Frontal cortex (tissue), 4 donors: Measurements from ENCODE around the gene KCNT1. TPM values are rescaled to one million over a fixed set of nuclear protein-coding genes. Genes with fewer than 3 reads are reported as not detected.
A peak's percentile ranks its signal among the peaks of the same experiment; 100 is the strongest.

ENCODE experiments used
- DNase-seq, 2 donors: peaks; one replicate each; pipeline ENCODE4 v3.0.0; 2012; ENCODE audit warnings: low spot score in 2 of 2
- FAIRE-seq: peaks from 2 replicates; lab custom pipeline; 2012; peaks lifted over from hg19 to GRCh38; lab: Jason Lieb, UNC
- total RNA-seq: library from RNA; depleted of rRNA; stranded (reverse); fragments of >200 nt; gene quantifications from one replicate; pipeline ENCODE4 v1.2.3, GENCODE V29; 2014
- donor health status: control.
- donor health status: control.
- donor health status: control.

Gene KCNT1
- total RNA-seq, 1 donor from 2014 or later, result 3.7 TPM

DNA sequence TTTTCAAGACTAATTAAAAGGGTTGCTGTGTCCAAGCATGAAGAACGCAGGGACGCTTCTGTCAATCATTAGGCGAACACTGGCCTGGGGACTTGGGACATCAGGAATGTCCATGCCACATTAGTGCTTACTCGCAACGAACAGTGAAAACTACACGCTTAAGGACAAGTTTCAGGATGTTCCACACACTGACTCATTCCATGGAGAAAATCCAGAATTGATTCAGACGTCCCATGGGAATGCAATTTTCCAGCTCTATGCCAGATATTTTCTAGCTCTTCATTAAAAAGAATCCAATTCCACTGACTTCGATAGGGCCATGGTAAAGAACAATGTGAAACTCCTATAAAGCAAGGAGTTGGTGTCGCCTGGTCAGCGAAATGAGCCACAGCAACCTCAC, 107.2 kb downstream of the KCNT1 start:
- DNase-seq (no peak), FAIRE-seq (no peak)

DNA sequence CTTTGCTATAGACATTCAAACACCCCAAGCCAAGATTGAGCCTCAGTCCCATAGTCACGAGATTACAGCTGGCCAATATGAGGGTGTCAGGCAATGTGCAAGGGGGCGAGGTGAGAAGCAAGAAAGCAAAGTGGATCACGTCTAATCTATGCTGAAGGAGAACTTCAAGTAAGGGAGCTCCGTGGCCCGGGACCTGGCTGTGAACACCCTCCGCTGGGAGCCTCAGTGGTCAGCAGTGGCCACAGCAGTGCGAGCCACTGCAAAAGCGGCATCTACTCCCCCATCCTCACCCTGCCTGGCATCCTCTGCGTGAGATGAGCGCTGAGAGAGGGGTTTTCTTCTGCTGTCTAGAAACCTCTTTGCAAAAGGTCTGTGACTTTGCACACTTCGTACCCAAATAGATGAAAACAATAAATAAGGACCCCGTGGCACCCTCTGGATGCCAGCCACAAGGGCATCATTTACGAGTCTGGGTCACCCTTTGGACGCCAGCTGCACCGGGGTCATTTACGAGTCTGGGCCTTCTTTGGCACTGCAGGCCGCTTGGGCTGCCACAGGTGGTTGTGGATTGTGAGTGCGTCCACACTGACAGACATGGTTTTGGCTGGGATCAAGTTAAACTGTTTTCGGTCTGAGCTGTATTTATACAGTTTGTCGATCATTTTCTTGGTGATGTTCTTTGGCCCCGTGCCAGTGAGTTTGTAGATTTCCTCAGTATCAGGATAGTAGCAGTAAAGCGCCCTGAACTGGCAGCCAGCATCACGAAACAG, 109.0 kb downstream of the KCNT1 start:
- no peak for FAIRE-seq

DNA sequence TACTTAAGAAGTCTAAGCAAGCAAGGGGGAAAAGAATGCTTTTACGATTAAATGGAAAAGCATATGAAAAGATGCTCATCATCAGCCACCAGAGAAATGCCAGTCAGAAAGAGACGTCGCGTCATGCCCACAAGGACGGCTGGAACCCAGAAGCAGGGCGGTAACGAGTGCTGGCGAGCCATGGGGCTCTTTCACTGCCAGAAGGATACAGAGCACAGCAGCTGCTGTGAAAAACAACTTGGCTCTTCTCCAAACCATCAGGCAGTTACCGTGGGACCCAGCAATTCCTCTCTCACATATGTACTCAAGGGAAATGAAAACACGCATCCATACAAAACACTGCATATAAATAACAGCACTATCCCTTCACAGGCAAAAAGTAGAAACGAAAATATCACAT, 109.8 kb downstream of the KCNT1 start:
- FAIRE-seq (no peak), DNase-seq (peak in 1 of 2 donors; percentile 49)

More for the DNA sequence above, 109.0 kb downstream of the KCNT1 start:
- DNase-seq, result no peak

DNA sequence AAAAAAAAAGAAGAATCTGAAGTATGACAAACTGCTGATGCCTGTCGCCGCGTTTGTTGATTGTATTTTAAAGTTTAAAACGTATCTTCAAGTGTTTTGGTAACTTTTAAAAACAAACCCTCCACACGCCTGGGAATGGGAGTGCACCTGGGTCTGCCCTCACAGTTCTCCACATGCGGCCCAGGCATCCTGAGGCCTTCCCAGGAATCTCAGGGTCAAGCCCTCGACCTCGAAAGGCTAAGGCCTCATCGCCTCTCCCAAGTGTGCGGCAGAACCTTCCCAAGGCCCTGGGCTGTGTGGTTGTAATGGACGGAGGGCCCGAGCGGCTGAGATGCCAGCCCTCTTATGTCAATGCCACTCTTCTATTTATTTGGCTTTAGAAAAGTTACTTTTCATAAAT, 111.0 kb downstream of the KCNT1 start:
- DNase-seq, result no peak
- no peak for FAIRE-seq

DNA sequence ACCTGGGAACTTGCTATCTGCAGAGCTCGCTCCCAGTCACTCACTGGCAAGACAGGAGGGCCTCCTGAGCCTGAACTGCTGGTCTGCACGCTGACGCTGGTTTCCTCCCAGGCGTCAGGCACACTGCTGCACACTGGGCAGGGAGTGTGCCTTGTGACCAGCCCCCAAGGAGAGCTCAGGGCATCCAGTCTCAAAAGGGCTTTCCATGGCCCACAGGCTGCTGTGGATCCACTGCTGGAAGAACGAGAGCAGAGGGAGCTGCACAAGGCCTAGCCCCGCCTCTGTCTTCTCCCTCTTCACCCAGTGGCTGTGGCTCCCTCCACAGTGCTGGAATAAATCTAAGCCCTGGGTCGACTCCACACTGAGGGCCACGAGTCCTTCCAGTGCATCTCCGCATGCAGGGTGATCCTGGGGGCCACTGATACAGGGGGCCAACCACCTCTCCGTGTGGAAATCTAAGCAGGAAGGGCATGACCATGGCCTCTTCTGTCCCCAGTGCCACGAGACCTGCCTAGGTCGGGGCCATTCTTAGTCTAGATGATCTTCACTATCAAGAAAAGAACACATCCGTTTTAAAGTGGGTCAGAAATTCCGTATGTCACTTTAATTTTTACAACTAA, 111.8 kb downstream of the KCNT1 start:
- FAIRE-seq (no peak), DNase-seq (no peak)

DNA sequence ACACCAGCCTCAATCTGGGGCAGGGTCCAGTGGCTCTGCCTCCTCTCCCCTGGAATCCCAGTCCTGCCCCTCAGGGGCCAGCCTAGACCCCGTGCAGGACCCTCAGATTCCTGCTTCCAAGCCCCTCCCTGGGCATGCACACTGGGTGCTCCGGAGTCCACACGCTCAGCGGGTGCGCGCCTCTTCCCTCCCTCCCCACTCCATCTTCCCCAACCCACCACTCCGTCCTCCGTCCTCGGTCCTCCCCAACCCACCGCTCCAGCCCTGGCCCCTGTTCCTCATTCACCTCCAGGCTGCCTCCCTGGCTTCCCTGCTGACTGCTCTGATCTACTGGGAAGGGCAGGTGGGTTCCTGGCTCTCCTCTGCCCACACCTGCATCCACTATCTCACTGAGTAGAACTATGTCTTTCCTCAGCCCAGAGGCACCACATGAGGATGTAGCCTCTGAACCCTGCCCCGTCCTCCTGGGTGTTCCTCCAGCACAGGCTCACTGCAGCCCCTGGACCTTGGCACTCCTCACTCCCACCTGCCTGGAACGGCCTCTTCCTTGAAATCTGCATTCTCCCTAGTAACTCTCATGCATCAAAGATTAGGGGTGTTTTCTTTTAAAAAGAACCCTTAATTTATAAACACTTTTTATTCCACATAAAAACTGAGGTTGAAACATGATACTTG, 112.6 kb downstream of the KCNT1 start:
- DNase-seq, result no peak
- no peak for FAIRE-seq

DNA sequence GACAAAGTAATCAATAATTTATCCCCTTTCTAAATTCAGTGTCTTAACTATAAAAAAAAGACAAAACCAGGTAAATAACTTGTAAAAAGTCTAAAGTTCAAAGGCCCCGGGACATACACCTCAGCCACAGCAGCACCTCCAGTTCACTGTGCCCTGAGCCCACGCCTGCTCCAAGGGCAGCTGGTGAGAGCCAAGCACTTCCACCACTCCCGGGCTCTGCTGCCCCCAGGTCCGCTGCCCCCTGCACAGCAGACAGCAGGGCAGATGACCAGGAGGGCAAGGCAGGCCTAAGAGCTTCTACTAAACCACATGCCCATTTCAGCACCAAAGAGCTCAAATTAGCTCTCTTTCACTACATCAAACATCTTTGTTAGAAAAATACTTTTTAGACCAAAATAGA, 113.4 kb downstream of the KCNT1 start:
- DNase-seq, result no peak
- no peak for FAIRE-seq

DNA sequence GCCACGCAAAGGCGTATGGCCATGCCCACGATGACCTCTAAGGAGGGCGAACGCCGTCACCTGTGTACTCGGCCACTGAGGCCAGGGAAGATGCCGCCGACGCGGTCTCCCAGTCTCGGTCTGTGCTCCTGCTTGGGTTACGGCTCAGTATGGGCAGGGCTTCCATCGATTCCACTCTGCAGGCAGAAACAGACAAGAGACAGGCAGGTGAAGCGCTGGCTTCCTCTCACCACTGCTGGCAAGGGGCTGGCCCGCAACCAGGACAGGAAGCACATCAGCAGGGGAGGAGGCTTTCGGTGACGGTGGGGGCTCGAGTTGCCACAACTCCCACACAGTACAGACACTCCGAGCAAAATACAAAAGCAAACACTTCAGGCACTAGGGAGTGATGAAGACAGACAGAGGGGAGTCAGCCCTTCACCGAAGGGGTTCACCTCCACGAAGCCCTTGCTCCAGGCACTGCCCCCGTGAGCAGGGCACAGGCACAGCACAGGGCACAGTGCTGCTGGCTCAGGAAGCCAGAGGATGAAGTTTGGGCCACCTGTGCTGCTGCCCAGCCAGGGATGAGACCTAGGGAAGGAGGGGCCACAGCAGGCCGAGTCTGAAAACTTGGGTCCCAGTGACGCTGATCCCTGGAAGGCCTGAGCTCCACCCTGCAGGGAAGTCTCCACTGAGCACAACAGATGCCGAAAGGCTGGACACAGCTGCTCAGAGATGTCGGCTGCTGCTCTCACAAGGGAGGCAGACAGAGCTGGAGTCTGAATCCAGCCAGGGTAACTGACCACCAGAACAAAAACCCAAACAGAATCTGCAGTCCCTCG, 114.1 kb downstream of the KCNT1 start:
- FAIRE-seq (no peak), DNase-seq (no peak)

DNA sequence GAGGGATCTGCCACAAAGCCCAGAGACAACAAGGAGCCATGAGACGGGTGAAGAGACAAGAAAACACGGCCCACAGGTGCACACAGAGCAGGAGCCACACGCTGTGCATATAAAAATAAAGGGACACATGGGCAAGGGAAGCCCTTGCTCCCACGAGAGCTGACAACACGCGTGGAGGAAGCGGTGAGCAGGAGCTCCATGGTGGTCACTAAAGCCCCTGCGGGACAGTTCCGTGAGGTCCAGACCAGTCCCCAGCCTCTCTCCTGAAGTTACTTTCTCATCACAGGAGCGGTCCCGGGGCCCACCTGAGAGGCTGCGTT, 114.6 kb downstream of the KCNT1 start:
- DNase-seq (no peak), FAIRE-seq (no peak)

DNA sequence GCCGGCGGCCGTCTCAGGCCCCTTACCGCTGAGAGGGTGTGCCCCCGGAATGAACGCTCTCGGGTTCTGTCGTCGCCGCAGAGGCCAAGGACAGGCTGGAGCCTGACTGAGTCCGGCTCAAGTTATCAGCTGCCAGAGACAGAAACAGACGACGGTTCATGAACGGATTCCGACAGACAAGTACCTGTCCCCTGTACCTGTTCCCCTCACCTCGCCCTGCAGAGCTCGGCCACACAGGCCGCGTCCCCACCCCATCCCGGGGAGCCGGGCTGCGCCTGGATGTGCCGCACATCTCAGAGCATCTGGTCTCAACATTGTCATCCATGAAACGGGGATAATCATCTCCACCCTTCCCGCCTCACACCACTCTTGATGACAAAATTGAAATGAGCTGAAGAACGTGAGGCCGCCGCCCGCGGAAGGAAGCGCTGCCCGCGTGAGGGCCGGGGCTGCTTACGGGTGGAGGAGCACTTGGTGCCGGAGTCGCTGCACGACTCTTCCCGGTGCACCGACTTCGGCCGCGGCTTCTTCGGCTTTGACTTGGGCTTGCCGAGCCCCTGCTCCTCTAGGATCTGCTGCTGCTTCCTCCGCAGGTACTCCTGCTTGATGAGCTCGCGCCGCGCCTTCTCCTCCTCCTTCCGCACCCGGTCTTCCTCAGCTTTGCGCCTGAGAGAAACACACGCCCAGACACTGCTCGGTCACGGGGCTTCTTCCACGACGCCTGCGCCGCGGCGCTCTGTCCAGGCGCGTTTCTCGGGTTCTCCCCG, 116.1 kb downstream of the KCNT1 start:
- FAIRE-seq, result no peak
- no peak for DNase-seq

DNA sequence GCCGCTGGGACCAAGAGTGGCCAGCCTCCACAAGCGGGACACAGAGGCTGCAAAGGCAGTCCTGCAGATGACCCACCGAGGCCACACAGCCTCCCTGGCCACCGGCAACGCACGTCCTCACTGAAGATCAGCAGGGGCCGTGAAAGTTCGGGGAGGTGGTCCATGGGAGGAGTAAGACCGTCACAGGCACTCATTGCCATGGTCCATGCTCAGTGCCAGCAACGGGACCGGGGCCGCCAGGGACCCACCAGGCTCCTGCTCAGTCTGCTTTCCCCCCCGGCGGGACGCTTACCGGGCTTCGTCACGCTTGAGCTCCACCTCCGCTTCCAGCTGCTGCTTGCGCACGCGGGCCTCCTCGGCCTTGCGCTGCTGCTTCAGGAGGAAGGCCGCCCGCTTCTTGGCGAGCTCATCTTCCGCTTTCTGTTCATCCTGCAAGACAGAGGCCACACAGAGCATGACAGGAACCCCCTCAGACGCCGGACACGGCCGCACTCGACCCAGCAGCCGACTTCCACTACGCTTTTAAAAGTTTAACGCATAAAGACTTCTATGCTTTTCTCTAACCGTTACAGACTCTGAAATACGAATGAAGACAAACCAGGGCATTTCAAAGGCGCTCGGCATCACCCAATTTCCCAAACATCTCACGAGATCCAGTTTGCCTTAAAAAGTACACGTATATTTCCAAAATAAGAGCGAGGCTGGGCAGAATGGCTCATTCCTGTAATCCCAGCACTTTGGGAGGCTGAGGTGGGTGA, 116.9 kb downstream of the KCNT1 start:
- DNase-seq, result no peak
- no peak for FAIRE-seq

DNA sequence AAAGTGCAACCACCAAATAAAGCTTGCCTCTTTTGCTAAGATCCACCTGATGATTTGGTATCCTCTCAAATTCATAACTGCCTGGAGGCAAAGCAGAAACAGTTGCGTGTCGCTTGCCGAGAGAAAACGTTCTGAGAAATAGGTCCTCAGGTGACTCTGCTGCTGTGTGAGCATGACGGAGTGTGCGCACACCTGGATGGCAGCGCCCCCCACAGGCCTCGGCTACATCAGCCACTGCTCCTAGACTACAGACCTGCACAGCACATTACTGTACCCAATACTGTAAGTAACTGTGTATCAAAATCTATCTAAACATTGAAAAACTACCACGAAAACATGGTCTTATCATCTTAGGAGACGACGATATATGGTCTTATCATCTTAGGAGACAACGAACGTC, 117.9 kb downstream of the KCNT1 start:
- FAIRE-seq, result no peak

DNA sequence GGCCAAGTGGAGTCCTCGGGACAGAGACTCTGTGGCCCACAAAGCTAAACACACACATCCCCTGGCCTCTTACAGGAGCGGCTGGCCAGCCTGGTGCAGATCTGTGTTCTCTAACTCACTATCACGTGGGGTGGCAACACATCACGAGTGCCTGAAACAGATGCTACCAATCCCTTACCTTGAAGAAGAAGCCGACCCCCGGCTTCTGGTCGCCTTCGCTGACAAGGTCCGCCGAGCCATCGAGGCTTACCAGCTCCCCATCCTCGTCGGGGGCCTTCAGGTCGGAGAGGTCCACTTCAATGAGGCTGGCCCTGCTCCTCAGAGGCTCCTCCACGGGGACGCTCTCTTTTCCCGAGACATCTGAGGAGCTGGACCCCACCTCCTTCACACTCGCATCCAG, 118.7 kb downstream of the KCNT1 start:
- DNase-seq, result no peak
- FAIRE-seq, result no peak

More for the DNA sequence above, 117.9 kb downstream of the KCNT1 start:
- DNase-seq, result no peak

DNA sequence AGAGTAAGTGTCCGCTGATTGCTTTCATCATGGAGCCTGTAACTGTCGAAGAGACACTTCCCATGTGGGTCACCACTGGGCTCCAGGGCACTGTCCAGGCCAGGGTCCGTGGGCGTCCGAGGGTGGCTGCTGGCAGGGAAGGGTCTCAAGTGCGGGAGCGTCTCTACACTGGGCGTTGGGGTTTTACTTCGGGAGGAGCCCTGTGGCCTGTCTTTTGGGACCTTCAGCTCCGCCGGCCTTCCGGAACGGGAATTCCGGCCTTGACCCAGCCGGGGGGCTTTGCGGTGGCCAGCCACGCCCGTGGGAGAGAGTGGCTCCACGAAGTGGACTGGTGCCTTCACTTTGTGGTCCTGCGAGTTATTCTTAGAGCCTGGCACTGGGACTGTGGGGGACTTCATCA, 119.1 kb downstream of the KCNT1 start:
- no peak for FAIRE-seq
- DNase-seq, result no peak

DNA sequence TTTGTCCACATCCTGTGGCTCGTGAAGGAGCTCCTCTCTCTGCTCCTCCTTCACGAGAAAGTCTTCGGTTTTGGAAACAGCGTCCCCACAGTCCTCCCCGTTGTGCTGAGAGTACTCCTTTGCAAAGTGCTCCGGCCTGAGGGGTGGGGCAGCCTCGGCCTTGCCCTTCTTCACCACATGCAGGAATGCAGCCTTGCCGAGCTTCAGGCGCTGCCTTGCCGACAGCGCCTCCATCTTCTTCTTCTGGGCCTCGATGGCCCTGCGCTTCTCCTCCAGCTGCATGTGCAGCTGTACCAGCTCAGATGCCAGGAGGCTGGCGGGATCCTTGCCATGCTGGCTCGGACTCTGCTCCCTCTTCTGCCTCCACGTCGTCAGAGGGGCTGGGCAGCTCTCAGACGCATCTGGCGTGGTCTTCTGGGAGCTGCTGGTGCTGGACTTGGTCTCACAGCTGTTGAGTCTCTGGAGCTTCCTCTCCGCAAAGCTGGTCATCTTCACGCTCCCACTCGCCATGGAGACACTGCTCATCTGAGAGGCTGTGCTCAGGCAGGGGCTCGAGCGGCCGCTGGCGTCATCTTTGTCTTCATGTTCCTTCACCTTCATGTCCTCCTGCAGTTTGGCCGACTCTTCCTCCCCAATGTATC, 119.9 kb downstream of the KCNT1 start:
- FAIRE-seq, result no peak

DNA sequence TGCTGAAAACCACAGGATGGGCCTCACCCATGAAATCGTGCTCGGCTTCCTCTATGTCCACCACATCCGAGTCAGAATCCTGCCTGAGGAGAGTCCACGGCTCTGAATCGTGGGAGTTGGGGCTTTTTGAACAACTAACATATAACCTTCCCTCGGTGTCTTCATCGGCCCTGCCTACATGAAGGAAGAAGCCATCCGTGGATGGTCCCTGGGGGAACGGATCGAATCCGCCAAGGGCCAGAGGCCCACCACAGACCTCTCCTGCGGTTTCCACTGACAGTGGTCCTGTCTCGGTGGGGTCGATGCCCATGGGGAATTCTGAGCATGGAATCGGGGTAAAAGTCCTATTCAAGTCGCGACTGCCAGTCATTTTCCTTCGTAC, 120.4 kb downstream of the KCNT1 start:
- no peak for DNase-seq
- FAIRE-seq, result no peak

More for the DNA sequence above, 119.9 kb downstream of the KCNT1 start:
- no peak for DNase-seq

DNA sequence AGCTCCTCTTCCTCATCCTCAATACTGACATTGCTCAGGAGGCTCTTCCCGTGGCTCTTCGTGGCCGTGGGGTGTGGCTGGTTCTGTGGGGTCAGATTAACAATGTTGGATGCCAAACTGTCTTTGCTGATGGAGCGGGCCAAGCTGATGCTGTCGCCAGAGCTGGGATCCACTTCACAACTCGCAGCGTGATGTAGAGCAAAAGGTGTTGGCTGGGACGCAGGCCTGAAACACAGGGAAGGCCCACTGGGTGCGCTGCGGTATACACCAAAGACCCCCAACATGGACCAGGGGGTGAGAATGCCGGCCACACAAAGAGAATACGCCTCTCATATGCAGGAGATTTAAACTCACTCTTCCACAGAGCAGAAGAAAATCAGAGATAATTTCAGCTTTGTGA, 121.1 kb downstream of the KCNT1 start:
- DNase-seq (no peak), FAIRE-seq (no peak)

DNA sequence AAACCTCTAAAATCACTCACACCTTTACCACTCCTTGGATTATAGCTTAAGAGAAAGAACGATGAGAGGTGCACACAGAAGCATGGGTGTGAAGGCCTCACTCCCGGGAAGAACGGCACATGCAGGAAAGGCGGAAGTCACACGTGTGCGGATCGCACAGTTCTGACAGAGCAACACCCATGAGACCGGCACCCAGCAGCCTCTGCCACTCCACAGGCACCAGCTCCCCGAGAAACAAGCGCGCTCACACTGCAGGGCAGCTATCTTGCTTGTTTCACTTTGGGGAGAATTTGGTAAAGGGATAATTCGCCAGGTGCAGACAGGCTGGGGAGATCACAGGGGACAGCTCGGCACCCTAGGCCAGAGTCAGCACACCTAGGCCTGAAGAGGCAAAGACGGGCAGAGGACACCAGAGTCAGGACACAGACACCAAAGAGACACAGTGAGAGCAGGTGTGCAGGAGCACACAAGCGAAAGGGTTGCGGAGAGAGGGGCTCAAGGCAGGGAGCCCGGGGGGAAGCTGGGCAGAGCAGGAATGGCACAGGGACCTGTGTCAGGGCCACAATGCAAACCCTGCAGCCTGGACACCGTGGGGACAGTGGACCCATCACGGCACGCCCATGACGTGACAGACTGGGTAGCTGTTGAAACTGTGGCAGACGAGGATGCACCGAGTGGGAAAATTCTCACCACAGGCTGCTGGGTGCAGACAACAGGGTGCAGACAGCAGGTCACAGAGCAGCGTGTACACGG, 123.6 kb downstream of the KCNT1 start:
- no peak for FAIRE-seq

More for the DNA sequence above, 123.6 kb downstream of the KCNT1 start:
- DNase-seq, result no peak
